Superior temporal gyrus (tissue), 1 donor: ENCODE data around the gene GPR27.

Experiments used
- DNase-seq: peaks from one replicate; pipeline ENCODE4 v3.0.0-alpha.2; 2016; ENCODE audit errors: extremely low spot score

The GPR27 gene

GRCh38 chr3:71733319-71733718 is 20.3 kb upstream of the GPR27 start:
- no peak for DNase-seq

DNA sequence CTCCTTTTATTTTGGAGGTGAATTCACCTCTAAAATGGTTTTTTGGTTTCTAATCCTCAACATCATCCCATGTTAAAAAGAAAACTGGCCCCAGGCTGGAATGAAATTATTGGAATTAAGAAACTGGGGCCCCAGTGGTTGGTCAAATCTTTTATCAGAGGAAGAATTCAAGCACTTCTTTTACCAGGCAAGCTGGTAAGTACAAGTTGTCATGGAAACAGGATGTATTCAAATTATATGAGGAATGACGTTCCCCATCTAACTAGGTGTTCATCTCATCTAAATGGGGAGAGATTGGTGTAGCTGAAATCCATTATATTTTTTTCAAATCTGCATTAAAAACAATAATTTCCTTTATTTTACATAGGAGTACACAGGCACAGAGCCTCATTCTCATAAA is 18.8 kb upstream of the GPR27 start:
- no peak for DNase-seq

DNA sequence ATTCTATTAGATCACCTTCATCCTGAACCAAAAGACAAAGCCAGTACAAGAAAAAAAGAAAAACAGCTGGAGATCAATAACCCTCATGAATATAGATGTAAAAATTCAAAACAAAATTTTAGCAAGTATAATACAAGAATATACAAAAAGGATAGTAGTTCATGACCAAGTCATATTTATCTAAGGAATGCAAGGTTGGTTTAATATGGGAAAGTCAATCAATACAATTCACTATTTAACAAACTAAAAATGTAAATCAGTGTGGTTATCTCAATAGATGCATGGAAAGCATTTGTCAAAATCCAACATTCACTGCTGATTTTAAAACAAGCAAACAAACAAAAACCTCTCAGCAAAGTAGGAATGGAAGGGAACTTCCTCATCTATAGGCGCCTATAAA is 11.0 kb upstream of the GPR27 start:
- DNase-seq: no peak

GRCh38 chr3:71744738-71745137 is 8.9 kb upstream of the GPR27 start:
- no peak for DNase-seq

- no peak for DNase-seq
These were observed 2.1 kb upstream of the GPR27 start for GRCh38 chr3:71751602-71752001.

DNA sequence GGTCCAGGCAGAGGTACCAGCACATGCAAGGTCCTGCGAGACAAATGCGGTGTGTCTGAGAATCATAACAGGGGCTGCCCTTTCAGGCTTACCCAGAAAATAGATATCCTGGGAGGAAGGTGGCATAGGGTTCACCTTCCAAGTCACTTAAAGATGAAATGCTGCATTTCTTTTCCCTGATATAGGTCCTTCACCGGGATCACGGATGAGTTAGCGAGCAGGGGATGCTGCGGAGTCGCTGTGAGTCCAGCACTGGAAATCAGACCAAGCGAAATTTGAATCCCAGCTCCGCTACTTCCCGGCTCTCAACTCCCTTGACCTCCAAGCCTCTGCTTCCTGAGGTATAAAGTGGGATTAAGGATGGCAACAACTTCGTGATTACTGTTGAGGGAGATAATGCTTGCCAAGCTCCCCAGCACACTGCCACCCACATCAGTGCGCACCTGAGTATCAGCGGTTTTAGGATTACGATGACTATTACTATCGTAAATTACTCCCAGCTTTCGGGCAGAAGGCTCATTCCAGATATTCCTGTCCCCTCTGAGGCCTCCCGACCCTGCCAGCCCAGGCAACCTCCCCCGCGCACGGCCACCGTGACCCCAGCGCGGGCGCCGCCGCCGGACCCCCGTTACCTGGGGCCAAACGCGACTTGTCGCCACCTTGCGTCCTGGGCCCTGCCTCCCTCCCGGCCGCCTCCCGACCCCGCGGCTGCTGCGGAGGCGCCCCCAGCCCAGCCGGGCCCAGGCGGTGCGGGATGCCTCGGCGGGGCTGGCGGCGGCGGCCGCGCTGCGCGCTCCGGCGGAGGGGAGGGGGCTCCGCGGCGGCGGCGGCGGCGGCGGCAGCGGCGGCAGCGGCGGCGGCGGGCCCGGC is 589 bp upstream of the GPR27 start:
- DNase-seq: peak; percentile 42

DNA sequence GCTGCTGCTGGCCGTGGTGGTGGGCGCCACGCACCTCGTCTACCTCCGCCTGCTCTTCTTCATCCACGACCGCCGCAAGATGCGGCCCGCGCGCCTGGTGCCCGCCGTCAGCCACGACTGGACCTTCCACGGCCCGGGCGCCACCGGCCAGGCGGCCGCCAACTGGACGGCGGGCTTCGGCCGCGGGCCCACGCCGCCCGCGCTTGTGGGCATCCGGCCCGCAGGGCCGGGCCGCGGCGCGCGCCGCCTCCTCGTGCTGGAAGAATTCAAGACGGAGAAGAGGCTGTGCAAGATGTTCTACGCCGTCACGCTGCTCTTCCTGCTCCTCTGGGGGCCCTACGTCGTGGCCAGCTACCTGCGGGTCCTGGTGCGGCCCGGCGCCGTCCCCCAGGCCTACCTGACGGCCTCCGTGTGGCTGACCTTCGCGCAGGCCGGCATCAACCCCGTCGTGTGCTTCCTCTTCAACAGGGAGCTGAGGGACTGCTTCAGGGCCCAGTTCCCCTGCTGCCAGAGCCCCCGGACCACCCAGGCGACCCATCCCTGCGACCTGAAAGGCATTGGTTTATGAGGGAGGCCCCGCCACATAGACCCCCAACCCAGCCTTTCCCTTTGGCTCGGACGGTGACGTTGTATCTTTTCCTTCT is 1.1 kb downstream of the GPR27 start:
- no peak for DNase-seq

DNA sequence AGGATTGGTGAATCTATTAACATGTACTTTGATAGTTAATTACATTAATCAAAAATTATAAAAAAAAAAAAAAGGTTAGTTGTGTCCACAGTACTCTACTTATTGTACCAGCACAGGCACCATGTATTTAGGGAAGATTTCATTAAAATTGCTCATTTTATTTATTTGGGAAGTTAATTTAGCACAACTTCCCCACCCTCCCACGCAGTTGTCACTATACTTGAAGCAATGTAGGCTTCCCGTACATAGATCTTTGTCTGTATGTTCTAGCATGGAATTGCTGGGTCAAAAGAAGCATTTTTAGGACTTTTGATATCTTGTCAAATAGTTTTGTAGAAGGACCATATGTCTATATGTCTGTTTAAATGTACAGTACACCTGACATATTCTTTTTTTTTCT is 4.4 kb downstream of the GPR27 start:
- DNase-seq: no peak

DNA sequence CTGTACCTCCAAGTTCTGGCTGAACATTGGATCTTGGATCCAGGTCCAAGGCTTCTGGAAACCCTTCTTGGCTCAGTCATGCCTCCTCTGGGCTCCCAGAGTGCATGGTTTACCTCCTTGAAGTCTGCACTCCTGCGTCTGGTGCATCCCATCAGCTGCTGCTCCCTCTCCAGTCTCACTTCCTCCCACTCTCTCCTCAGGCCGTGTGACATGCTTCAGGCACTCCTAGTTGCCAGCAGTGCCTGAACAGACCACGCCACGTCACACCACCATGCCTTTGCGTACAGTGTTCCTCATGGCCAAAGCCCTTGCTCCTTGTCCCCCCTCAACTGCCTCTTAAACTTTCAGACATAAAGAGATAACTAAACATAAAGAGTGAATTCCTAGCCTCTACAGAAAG is 5.7 kb downstream of the GPR27 start:
- DNase-seq: no peak

GRCh38 chr3:71760140-71760539 is 6.5 kb downstream of the GPR27 start:
- no peak for DNase-seq

DNA sequence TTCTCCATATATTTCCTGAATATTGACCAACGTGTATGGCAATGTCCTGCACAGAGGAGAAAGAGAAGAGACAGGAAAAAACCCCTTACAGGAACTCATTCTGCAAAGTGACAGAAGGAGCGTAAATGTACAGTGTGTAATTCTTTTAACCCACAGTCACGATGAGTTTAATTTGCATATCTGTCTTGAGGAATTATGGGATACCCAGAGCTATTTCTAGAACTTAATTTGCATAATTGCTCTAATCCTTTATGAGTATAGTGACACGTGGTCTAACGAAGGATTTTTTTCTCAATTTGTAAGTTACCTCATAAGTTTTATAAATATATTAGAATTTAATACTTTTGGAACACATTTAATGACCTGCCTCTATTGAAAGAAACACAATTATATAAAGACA is 9.8 kb downstream of the GPR27 start:
- no peak for DNase-seq

GRCh38 chr3:71771126-71771525 is 17.5 kb downstream of the GPR27 start:
- no peak for DNase-seq

GRCh38 chr3:71771884-71772283 is 18.2 kb downstream of the GPR27 start:
- DNase-seq: no peak

DNA sequence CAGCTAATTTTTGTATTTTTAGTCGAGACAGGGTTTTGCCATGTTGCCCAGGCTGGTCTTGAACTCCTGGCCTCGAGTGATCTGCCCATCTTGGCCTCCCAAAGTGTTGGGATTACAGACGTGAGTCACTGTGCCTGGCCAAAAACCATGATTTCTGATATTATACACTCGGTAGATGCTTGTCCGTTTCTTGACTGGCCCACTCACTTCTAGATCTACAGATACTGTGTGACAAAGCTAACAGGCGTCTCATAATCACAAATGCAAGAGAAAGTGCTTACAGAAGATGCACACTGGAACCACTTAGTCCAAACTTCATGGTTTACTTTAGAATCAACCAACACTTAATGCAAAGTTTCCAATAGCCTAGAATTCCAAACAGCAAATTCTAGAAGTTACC is 22.9 kb downstream of the GPR27 start:
- no peak for DNase-seq

DNA sequence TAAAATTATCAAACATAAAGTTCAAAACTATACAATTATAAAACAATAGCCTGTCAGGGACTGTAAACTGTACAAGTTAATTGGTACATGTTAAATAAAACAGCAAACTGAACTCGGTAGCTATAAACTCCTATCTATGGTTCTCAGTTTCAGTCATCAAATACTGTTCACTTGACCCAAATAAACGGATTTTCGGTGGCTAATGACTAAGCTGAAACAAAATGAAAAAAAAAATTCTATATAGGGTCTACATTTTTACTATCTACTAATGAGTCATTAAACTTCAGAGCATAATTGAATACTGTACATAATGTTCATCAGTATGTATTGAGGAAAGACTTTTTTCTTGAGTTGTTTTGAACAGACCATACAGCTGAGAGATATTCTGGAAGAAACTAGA is 24.7 kb downstream of the GPR27 start:
- DNase-seq: no peak

GRCh38 chr3:71779674-71780377 is 26.2 kb downstream of the GPR27 start:
- no peak for DNase-seq

- no peak for DNase-seq
These were observed 26.8 kb downstream of the GPR27 start for GRCh38 chr3:71780430-71780829.

GRCh38 chr3:71783152-71783551 is 29.5 kb downstream of the GPR27 start:
- no peak for DNase-seq

DNA sequence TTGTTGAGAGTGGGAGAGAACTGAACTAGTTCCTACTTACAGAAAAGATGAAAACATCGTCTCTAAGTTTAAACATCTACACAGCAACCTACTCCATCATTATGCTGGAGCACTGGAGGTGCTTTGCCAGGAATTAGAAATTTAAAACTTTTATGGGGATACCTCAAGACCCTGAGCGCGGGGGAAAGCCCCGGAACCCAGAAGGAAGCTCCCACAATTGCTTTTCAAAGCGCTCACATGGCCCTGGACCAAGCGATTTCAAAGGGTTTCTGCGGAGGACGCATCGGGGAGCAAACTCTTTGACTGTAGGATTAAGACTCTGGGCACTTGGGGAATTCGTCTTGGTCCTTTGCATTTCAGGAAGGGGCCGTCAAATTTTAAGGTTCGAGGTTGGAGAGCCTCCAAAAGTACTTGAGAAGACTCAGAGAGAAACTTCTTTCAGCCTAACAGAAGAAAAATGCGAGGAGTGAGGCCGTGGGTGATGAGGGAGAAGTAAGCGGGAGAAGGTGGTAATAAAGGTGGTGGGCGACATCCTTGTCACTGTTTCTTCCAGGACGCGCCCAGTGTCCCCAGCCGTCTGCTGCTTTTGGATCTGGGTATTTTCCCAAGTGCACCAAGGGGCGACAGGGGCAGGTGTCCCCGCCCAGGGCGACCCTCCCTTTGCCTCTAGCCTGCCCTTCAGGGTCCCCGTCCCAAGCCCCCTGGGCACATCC is 30.7 kb downstream of the GPR27 start:
- DNase-seq: no peak

- DNase-seq: no peak
These were observed 31.4 kb downstream of the GPR27 start, which contains the start of gene PROK2 for GRCh38 chr3:71784914-71785531. TSS of gene PROK2 (minus strand) at chr3:71785148. CDS start at chr3:71785052, 96 bp downstream.

DNA sequence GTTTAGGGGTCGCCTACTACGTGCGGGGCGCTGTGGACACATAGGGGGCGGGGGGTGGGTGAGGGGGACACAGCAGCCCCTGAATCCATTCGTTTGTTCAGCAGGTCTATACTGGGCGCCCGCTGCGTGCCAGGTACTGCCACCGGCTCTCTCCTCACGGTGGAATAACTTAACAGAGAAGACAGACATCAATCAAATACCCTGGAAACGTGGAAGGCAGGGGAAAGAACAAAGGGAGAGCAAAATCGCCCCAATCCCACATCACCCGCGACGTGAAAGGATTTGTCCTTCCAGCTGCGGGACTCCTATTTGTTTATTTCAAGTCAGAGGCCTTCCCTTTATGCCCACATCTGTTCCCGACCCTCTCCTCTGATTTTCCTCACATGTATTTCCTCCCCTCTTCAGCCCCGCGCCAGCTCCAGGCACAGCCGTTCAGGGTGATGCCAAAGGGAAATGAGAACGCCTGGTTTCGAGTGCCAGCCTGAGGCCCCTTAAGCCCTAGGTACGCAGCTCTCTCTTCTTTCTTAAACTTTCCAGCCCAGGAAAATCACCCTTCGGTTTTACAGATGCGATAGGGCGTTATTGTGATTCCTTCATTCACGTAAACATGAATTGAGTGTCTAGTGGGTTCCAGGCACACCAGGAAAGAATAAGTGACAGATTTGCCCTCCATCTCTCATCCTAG is 32.0 kb downstream of the GPR27 start:
- no peak for DNase-seq
